SU-DHL-6 (cell line): Measurements from ENCODE around the gene DSTN.

Experiments used
- EZH2phosphoT487 ChIP-seq: fragments of 200-600 bp; sonication (generic), shearing (Covaris generic); conservative IDR thresholded peaks from 2 replicates; pipeline ENCODE4 v1.6.1; 2018; ENCODE audit warnings: mild to moderate bottlenecking, antibody characterized with exemption, low read length, moderate library complexity, mixed read lengths
- TF ChIP-seq, protein P1 (sequence below): fragments of 200-600 bp; sonication (generic); IDR thresholded peaks from one replicate; pipeline ENCODE4 v1.5.1; 2017; ENCODE audit warnings: antibody characterized with exemption, mild to moderate bottlenecking, low read length, moderate library complexity; ENCODE audit not compliant: insufficient read depth, poor library complexity, severe bottlenecking

DNA sequence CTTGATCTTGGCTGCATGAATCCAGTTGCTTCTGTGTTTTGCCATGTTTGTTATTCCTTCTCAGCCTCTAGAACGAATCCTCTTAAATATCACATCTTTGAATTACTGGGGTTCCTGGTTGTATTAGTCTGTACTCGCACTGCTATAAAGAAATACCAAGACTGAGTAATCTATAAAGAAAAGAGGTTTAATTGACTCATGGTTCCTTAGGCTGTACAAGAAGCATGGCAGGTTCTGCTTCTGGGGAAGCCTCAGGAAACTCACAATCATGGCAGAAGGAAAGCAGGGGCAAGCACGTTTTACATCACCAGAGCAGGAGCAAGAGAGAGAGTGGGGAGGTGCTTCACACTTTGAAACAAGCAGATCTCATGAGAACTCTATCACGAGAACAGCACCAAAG is 20.7 kb upstream of the DSTN start:
- TF ChIP-seq, protein P1, sequence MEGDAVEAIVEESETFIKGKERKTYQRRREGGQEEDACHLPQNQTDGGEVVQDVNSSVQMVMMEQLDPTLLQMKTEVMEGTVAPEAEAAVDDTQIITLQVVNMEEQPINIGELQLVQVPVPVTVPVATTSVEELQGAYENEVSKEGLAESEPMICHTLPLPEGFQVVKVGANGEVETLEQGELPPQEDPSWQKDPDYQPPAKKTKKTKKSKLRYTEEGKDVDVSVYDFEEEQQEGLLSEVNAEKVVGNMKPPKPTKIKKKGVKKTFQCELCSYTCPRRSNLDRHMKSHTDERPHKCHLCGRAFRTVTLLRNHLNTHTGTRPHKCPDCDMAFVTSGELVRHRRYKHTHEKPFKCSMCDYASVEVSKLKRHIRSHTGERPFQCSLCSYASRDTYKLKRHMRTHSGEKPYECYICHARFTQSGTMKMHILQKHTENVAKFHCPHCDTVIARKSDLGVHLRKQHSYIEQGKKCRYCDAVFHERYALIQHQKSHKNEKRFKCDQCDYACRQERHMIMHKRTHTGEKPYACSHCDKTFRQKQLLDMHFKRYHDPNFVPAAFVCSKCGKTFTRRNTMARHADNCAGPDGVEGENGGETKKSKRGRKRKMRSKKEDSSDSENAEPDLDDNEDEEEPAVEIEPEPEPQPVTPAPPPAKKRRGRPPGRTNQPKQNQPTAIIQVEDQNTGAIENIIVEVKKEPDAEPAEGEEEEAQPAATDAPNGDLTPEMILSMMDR, result no peak
- TF ChIP-seq EZH2phosphoT487, result no peak
